HepG2 (cell line): ENCODE data around the gene ZNF562. TPM values are rescaled to one million over a fixed set of nuclear protein-coding genes. Genes with fewer than 3 reads are reported as not detected.

ENCODE experiments used
- ATAC-seq: fragments of 200-7000 bp; cut with Tn5 transposase; 3 replicates; pipeline ENCODE4 v1.9.1; 2020; ENCODE audit warnings: mild to moderate bottlenecking, moderate library complexity
- BruUV-seq: library from RNA; stranded (reverse); fragments of 400-500 nt; replicated peaks from 2 replicates; lab custom pipeline; 2021; lab: Mats Ljungman, UMichigan
- CTCF ChIA-PET: fragments of 300-600 bp; formaldehyde crosslinking; extraction: SDS; loops from one replicate; lab custom pipeline; 2021; ENCODE audit warnings: low total read pairs, inconsistent platforms, low intra/inter-chr PET ratio; lab: Yijun Ruan, JAX
- POLR2A ChIA-PET: fragments of 350-600 bp; sonication (Branson Sonifier 250); formaldehyde crosslinking; loops from one replicate; lab custom pipeline; 2020; ENCODE audit warnings: antibody characterized with exemption, inconsistent platforms; lab: Yijun Ruan, JAX
- DNase-seq: peaks from one replicate; pipeline ENCODE4 v3.0.0-alpha.2; 2015; ENCODE audit warnings: low spot score
- FAIRE-seq: peaks from 3 replicates; lab custom pipeline; 2011; peaks lifted over from hg19 to GRCh38; lab: Jason Lieb, UNC
- H2AFZ ChIP-seq: one replicate; pipeline ENCODE4 v1.6.1; 2011; ENCODE audit warnings: low read length, inconsistent platforms
- H3K27ac ChIP-seq: fragments of 300-600 bp; 3 replicates; pipeline ENCODE4 v1.8.0; 2011; ENCODE audit warnings: mixed run types, mild to moderate bottlenecking, mixed read lengths, low read length, inconsistent platforms; ENCODE audit not compliant: insufficient read depth; ENCODE audit errors: extremely low read length
- H3K27me3 ChIP-seq, 2 experiments: fragments of 200-600 bp in 1 of 2; 2 replicates in 1 of 2; 3 replicates in 1 of 2; pipeline versions ENCODE4 v1.6.0 to v1.8.0; 2011; ENCODE audit warnings: low read length in 2 of 2, mild to moderate bottlenecking in 2 of 2, moderate library complexity in 2 of 2, inconsistent platforms in 1 of 2; ENCODE audit not compliant: insufficient read depth in 2 of 2, control insufficient read depth in 1 of 2
- H3K36me3 ChIP-seq, 2 experiments: fragments of 200-600 bp in 1 of 2; replicated peaks in 1 of 2; 2 replicates in 1 of 2; 3 replicates in 1 of 2; pipeline versions ENCODE4 v1.5.1 to v1.8.0; 2011; ENCODE audit warnings: low read length in 2 of 2, inconsistent platforms in 1 of 2; ENCODE audit not compliant: insufficient read depth in 2 of 2, control insufficient read depth in 1 of 2
- H3K4me1 ChIP-seq: 2 replicates; pipeline ENCODE4 v1.5.1; 2012; ENCODE audit warnings: low read length, inconsistent platforms; ENCODE audit not compliant: insufficient read depth
- H3K4me2 ChIP-seq: 2 replicates; pipeline ENCODE4 v1.6.0; 2011; ENCODE audit warnings: low read depth, low read length, inconsistent platforms
- H3K4me3 ChIP-seq, 3 experiments: fragments of 200-600 bp in 1 of 3; sonication (generic), shearing (Covaris generic) in 1 of 3; replicated peaks in 1 of 3; 2 replicates each; pipeline ENCODE4 v1.5.1; 2011 to 2016; ENCODE audit warnings: low read length in 3 of 3, inconsistent platforms in 2 of 3, low read depth in 2 of 3, mild to moderate bottlenecking in 2 of 3, control low read depth in 1 of 3, mixed read lengths in 1 of 3; ENCODE audit not compliant: insufficient read depth in 1 of 3
- H3K79me2 ChIP-seq: one replicate; pipeline ENCODE4 v1.6.1; 2011; ENCODE audit warnings: low read length, inconsistent platforms; ENCODE audit not compliant: insufficient read depth
- H3K9ac ChIP-seq: 2 replicates; pipeline ENCODE4 v1.6.0; 2011; ENCODE audit warnings: mild to moderate bottlenecking, low read depth, low read length, inconsistent platforms; ENCODE audit not compliant: insufficient read depth
- H3K9me3 ChIP-seq: 2 replicates; pipeline ENCODE4 v1.5.1; 2012; ENCODE audit warnings: mild to moderate bottlenecking, low read length
- H4K20me1 ChIP-seq: 2 replicates; pipeline ENCODE4 v1.6.0; 2011; ENCODE audit warnings: inconsistent platforms, mild to moderate bottlenecking, low read length, moderate library complexity; ENCODE audit not compliant: insufficient read depth
- ATAD3A ChIP-seq: sonication (generic); formaldehyde crosslinking; IDR thresholded peaks from 2 replicates; pipeline ENCODE4 v1.4.0; 2020; ENCODE audit warnings: missing genetic modification reagents
- HDAC6 ChIP-seq: fragments of 200-600 bp; sonication (generic); IDR thresholded peaks from 2 replicates; pipeline ENCODE4 v1.7.0; 2017; ENCODE audit warnings: mild to moderate bottlenecking, antibody characterized with exemption, low read length, low read depth
- MAZ ChIP-seq, 2 experiments: sonication (generic) in 1 of 2; formaldehyde crosslinking in 1 of 2; IDR thresholded peaks; 2 replicates each; pipeline versions ENCODE4 v1.5.0 to v1.6.1; 2012 to 2020; ENCODE audit warnings: low read depth in 2 of 2, mild to moderate bottlenecking in 2 of 2, borderline replicate concordance in 1 of 2, improper control_type of control experiment in 1 of 2, low read length in 1 of 2, missing genetic modification reagents in 1 of 2, moderate library complexity in 1 of 2
- MEF2D ChIP-seq: sonication (generic); formaldehyde crosslinking; IDR thresholded peaks from 2 replicates; pipeline ENCODE4 v1.5.1; 2020; ENCODE audit warnings: mild to moderate bottlenecking, missing genetic modification reagents
- TOE1 ChIP-seq: sonication (generic); formaldehyde crosslinking; IDR thresholded peaks from 2 replicates; pipeline ENCODE4 v1.4.0; 2020; ENCODE audit warnings: mild to moderate bottlenecking, missing genetic modification reagents
- ZBTB38 ChIP-seq: sonication (generic); formaldehyde crosslinking; IDR thresholded peaks from 2 replicates; pipeline ENCODE4 v1.5.1; 2020; ENCODE audit warnings: mild to moderate bottlenecking, missing genetic modification reagents
- ZMYM3 ChIP-seq: sonication (generic); formaldehyde crosslinking; IDR thresholded peaks from 2 replicates; pipeline ENCODE4 v1.5.1; 2020; ENCODE audit warnings: mild to moderate bottlenecking, missing genetic modification reagents
- ZNF670 ChIP-seq: sonication (generic); formaldehyde crosslinking; IDR thresholded peaks from 2 replicates; pipeline ENCODE4 v1.8.0; 2022; ENCODE audit warnings: mild to moderate bottlenecking, missing genetic modification reagents, borderline replicate concordance
- WGBS: methylation state at CpG from one replicate; pipeline ENCODE4 v1.1.6; 2017; ENCODE audit warnings: low lambda C conversion rate; 5-methylcytosine and 5-hydroxymethylcytosine counted together
- in situ Hi-C: cut with HindIII; loops from 2 replicates; pipeline ENCODE4 v1.10.0; 2017; ENCODE audit warnings: low pct_unique_long_range_greater_than_20kb; ENCODE audit not compliant: extremely low pct_ligation_motif_present
- intact Hi-C: fragments of 100-400 bp; cut with micrococcal nuclease; formaldehyde crosslinking; loops from one replicate; pipeline ENCODE4 v1.10.0; 2022; ENCODE audit not compliant: unreplicated experiment
- polyA plus RNA-seq, 8 experiments: library from polyadenylated mRNA; depleted of rRNA in 3 of 8; stranded (reverse) in 7 of 8; unstranded in 1 of 8; fragments of >200 nt; fragmentation: Illumina TruSeq in 4 of 8; extraction: Trizol in 4 of 8; gene quantifications; 2 replicates each; pipeline versions ENCODE4 v1.2.1 to v1.2.3, GENCODE V29; 2011 to 2016; ENCODE audit warnings: low read depth in 4 of 8, missing spikeins in 1 of 8, mixed read lengths in 1 of 8; ENCODE audit not compliant: insufficient read depth in 1 of 8
- total RNA-seq, 5 experiments: library from RNA; depleted of rRNA; stranded (reverse); fragments of >200 nt; fragmentation: Illumina TruSeq; extraction: Trizol; gene quantifications; 2 replicates each; pipeline ENCODE4 v1.2.3, GENCODE V29; 2016; ENCODE audit warnings: low read depth in 1 of 5
- TF ChIP-seq, protein P1 (sequence below): sonication (generic); formaldehyde crosslinking; IDR thresholded peaks from 2 replicates; pipeline ENCODE4 v1.5.0; 2020; ENCODE audit warnings: missing genetic modification reagents, mild to moderate bottlenecking, borderline replicate concordance
- TF ChIP-seq, protein P2 (sequence below): sonication (generic); formaldehyde crosslinking; IDR thresholded peaks from 2 replicates; pipeline ENCODE4 v1.4.0; 2020; ENCODE audit warnings: missing genetic modification reagents, borderline replicate concordance
- TF ChIP-seq, protein P3 (sequence below): IDR thresholded peaks from 2 replicates; pipeline ENCODE4 v1.6.1; 2016; ENCODE audit warnings: missing compliant biosample characterization, missing genetic modification reagents, borderline replicate concordance
- TF ChIP-seq, protein P4 (sequence below): sonication (generic); formaldehyde crosslinking; IDR thresholded peaks from 2 replicates; pipeline ENCODE4 v1.4.0; 2020; ENCODE audit warnings: missing genetic modification reagents, mild to moderate bottlenecking, borderline replicate concordance
- TF ChIP-seq, protein P5 (sequence below): sonication (generic); formaldehyde crosslinking; IDR thresholded peaks from 2 replicates; pipeline ENCODE4 v1.5.1; 2020; ENCODE audit warnings: missing genetic modification reagents, mild to moderate bottlenecking, borderline replicate concordance

The ZNF562 gene
- total and polyA plus RNA-seq, 2 of the 13 experiments (the other 11 are each of a cell fraction or from before 2014, with no cell fraction given): 13.1 to 32.7 TPM

DNA sequence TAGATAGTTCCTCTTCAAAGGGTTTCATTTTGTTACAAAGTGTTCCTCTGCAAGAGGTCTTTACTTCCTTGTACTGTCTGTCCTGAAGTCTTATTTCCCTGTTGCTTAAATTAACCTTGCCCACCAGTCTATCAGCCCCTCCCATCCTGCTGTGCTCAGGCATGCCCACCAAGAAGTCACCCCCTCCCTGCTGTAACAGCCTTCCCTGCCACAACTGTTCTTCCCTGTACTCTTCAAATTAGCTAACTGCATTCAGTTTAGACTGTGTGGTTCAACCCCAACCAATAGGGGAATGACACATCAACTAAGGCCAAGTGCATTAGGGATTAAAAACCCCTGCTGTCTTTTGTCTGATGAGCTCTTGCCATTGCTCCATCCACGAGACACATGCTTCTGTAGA lies 34.4 kb upstream of the ZNF562 start:
- no TSS peak for BruUV-seq
- Histone ChIP-seq H3K36me3 (no peaks in the 10 kb centered on the region), H3K9ac (no peak overlapping the region), H3K79me2 (no peaks in the 10 kb centered on the region), H2AFZ (no peak overlapping the region), H4K20me1 (no peaks in the 10 kb centered on the region), H3K4me2 (no peak overlapping the region), H3K9me3 (peaks cover 16% of the 10 kb centered on the region), H3K27ac (no peak overlapping the region), H3K4me1 (no peaks in the 10 kb centered on the region), H3K27me3 (peaks cover 0 to 10% of the 10 kb centered on the region in 2 experiments; a peak in 2 of 5 replicates), H3K4me3 (no peak overlapping the region)
- ChIA-PET CTCF (no interaction called here), POLR2A (no interaction called here)
- 0% methylated on average over 1 of the region's 1 CpG for WGBS
- DNase-seq (no peak), ATAC-seq (no peak), FAIRE-seq (no peak)
- no peak for TF ChIP-seq ZBTB38 (CRISPR knock-in tag)
- TF ChIP-seq, protein P1, sequence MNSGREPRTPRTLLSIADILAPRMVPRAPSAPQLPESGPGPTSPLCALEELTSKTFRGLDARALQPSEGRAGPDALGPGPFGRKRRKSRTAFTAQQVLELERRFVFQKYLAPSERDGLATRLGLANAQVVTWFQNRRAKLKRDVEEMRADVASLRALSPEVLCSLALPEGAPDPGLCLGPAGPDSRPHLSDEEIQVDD (CRISPR knock-in tag): no peak
- no peak for TF ChIP-seq MEF2D (CRISPR knock-in tag)
- TF ChIP-seq HDAC6: no peak
- no peak for TF ChIP-seq ATAD3A
- TF ChIP-seq, protein P2, sequence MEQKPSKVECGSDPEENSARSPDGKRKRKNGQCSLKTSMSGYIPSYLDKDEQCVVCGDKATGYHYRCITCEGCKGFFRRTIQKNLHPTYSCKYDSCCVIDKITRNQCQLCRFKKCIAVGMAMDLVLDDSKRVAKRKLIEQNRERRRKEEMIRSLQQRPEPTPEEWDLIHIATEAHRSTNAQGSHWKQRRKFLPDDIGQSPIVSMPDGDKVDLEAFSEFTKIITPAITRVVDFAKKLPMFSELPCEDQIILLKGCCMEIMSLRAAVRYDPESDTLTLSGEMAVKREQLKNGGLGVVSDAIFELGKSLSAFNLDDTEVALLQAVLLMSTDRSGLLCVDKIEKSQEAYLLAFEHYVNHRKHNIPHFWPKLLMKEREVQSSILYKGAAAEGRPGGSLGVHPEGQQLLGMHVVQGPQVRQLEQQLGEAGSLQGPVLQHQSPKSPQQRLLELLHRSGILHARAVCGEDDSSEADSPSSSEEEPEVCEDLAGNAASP (CRISPR knock-in tag): no peak
- TF ChIP-seq, protein P3, sequence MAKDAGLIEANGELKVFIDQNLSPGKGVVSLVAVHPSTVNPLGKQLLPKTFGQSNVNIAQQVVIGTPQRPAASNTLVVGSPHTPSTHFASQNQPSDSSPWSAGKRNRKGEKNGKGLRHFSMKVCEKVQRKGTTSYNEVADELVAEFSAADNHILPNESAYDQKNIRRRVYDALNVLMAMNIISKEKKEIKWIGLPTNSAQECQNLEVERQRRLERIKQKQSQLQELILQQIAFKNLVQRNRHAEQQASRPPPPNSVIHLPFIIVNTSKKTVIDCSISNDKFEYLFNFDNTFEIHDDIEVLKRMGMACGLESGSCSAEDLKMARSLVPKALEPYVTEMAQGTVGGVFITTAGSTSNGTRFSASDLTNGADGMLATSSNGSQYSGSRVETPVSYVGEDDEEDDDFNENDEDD (CRISPR knock-in tag): no peak
- TF ChIP-seq, protein P4, sequence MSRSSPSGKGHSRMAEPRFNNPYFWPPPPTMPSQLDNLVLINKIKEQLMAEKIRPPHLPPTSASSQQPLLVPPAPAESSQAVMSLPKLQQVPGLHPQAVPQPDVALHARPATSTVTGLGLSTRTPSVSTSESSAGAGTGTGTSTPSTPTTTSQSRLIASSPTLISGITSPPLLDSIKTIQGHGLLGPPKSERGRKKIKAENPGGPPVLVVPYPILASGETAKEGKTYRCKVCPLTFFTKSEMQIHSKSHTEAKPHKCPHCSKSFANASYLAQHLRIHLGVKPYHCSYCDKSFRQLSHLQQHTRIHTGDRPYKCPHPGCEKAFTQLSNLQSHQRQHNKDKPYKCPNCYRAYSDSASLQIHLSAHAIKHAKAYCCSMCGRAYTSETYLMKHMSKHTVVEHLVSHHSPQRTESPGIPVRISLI (CRISPR knock-in tag): no peak
- TF ChIP-seq TOE1 (CRISPR knock-in tag): no peak
- TF ChIP-seq, protein P5, sequence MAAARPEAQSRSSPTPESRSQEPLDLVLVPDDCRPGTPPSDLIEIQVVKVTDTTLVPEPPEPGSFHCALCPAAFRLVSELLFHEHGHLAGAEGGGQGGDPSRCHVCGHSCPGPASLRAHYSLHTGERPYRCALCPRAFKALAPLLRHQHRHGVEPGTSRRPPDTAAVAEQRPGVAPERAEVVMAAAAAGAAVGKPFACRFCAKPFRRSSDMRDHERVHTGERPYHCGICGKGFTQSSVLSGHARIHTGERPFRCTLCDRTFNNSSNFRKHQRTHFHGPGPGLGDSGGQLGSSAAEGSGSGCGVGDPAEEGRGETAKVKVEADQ (CRISPR knock-in tag): no peak
- TF ChIP-seq MAZ (IDR thresholded peaks at IDR 0.05; ENCODE audit: borderline replicate concordance, low read depth, low read length): no peak
- no peak for TF ChIP-seq MAZ (CRISPR knock-in tag; IDR thresholded peaks at IDR 0.05; ENCODE audit: low read depth)
- no peak for TF ChIP-seq ZMYM3 (CRISPR knock-in tag)
- no peak for TF ChIP-seq ZNF670
- in situ Hi-C loops (no loop called here), intact Hi-C loops (no loop called here)
